Astrocyte of the hippocampus (primary cell): ENCODE results near the gene MRM3.
A peak's percentile ranks its signal among the peaks of the same experiment; 100 is the strongest.
"Not testable (repeated sequence)": the region's sequence is repeated elsewhere in the genome, so short reads cannot be mapped to it uniquely, and the experiment has no call there.

Experiments
- DNase-seq: peaks from one replicate; pipeline ENCODE4 v3.0.0; 2011; ENCODE audit warnings: low read depth, low spot score

The MRM3 gene, protein sequence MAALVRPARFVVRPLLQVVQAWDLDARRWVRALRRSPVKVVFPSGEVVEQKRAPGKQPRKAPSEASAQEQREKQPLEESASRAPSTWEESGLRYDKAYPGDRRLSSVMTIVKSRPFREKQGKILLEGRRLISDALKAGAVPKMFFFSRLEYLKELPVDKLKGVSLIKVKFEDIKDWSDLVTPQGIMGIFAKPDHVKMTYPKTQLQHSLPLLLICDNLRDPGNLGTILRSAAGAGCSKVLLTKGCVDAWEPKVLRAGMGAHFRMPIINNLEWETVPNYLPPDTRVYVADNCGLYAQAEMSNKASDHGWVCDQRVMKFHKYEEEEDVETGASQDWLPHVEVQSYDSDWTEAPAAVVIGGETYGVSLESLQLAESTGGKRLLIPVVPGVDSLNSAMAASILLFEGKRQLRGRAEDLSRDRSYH

DNA sequence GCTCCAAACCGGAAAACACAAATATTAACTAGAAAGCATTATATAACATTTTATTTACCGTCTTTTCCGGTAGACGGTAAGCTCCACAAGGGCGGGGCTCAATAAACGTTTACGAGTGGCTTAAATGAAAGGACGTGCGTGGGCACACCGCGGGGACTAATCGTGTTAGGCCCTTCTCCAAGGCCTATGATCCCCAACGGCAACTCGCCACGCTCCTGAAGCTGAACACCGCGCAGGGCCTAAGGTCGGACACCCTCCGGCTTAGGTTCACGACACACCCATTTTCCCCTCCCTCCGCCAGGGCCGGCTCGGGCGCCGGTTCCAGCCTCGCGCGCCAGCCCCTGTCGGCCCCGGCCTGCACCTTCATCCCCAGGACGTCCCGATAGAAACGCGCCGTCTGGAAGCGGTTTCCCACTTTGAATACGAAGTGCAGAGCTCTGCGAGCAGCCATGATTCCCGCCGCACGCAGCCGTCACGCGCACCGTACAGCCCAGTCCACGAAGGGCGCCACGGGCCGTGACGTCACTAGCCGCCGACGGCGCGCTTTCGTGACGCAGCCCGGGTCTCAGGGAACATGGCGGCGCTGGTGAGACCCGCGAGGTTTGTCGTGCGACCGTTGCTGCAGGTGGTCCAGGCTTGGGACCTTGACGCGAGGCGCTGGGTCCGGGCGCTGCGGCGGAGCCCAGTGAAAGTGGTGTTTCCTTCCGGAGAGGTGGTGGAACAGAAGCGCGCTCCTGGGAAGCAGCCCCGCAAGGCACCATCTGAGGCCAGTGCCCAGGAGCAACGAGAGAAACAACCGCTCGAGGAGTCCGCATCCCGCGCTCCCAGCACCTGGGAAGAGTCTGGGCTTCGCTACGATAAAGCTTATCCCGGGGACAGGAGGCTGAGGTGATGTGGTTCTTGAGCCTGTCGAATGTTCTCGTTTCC, at the start of gene MRM3, which contains the start of gene GLOD4:
TSS of gene MRM3 (plus strand) at position 549 of the 927 bp plus-strand sequence. CDS start at position 575, 26 bp downstream.
TSS of gene GLOD4 (minus strand) at position 476 of the 927 bp plus-strand sequence. CDS start at position 451, 25 bp downstream.
- peak; percentile 97 for DNase-seq

DNA sequence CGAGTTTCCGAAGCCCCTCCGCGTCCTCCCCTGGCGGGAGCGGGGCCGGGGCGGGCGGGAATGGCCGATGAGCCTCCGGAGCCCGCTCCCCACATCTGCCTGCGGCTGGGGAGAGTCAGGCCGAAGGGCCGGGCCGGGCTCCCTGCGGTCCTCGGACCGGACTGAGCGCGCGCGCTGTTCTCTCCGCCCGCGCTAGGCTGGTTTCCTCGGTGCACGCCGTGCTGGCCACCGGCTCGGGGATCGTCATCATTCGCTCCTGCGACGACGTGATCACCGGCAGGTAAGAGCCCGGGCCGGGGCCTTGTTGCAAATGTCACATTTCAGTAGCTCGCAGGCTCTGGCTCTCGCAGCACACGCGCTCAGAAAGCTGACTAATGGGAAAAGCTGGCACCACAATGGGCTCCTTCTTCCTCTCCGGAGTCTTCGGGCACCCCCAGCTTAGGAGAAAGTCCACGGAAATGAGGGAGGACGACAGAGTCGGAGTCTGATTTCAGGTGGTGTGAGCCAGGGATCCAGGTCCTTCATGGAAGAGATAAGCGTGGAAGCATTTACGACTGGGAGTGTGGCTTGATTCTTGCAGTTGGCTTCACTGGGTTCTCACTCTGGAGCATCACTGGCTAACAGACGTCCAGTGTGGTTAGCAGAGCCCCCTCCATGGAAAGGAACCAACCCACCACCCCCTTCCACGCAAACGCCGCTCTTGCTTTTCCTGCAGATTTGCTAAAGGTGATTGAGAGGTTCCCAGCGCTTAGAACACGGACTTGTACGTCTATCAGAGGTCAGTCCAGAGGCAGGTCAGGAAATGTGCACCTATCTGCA, 49.0 kb upstream of the MRM3 start:
- DNase-seq, result peak; percentile 67

DNA sequence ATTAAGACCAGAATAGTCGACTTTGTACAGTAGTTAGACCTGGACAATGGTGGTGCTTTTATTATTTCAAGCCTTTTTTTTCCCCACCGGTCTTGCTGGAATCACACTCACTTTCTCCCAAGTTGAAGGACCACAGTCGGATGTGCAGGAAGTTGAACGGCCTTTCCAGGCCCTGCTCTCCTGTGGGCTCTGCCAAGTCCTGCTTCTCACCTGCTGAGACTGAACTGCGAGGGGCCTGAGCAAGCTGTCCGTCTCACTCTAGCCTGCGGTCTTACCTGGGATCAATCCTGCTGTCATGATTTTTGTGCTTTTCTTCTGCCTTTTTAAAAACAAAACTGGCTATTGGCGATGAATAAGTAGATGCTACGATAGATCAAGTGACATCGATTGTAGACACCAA, 48.4 kb upstream of the MRM3 start:
- no peak for DNase-seq

DNA sequence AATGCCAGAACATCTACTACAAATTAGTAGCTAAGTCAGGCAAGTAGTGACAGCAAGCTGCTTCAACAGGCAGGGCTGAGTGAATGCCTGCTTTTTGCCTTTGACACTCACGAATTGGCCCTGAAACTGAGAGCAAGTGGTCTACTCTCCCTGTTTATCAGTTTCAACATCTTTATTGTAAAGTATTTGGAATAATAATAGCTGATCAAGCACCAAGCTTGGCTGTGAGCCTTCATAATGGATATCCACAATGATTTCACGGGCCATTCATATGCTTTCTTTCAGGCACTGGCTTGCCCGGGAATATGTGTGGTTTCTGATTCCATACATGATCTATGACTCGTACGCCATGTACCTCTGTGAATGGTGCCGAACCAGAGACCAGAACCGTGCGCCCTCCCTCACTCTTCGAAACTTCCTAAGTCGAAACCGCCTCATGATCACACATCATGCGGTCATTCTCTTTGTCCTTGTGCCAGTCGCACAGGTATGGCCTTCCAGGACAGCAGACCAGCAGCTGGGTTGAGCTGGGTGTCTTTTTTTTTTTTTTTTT, 44.5 kb upstream of the MRM3 start:
- no peak for DNase-seq

DNA sequence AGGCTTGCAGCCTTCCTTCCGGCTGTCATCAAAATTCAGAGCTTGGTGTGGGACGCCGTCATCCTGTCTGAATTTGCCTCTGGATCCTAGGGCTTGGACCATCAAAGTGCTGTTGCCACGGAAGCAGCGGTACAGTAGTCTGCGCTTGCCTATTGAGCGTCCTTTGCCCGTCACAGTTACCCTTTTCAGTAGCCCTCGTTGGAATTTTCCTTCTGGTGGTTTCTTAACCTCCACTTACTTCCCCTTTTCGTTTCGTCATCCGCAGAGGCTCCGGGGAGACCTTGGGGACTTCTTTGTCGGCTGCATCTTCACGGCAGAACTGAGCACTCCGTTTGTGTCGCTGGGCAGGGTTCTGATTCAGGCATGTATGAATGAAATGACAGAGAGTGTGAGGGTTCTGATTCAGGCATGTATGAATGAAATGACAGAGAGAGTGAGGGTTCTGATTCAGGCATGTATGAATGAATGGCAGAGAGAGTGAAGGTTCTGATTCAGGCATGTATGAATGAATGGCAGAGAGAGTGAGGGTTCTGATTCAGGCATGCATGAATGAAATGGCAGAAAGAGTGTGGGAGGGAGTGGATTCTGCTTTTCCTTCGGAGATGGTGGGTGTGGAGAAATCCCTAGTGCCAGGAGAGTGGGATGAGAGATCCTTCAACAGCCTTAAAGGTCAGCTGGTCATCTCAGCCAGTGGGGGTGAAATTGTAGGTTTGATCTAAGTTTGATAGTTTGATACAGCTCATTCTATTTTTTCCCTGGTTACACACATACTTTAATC, 41.7 kb upstream of the MRM3 start:
- peak; percentile 44 for DNase-seq

DNA sequence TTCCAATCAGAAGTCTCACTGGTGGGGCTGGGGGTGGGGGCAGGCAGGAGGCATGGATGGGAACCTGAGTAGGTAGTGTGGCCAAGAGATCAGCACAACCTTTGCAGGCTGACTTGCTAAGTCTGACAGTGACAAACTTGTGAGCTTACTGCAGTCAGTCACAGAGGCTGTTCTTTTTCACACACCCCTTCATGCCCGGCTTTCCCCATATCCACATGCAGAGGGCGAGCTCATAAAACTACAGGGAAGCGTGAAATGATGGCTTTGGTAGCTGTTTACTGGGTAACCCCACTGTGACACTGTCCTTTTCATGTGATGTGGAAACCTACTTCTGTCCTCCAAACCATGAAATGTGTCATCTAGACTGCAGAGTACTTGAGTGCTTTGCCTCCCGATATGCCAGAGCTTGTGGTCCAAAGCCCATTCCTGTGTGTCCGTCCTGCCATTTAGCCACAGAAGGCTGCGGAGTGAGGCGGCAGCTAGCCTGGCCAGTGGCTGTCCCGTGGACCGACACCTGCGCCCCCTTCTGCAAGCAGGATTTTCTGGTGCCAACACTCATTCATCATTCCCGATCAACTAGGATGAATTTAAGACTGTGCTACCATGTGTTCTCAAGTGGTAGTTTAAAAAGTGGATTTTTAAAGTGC, 39.9 kb upstream of the MRM3 start:
- no peak for DNase-seq

DNA sequence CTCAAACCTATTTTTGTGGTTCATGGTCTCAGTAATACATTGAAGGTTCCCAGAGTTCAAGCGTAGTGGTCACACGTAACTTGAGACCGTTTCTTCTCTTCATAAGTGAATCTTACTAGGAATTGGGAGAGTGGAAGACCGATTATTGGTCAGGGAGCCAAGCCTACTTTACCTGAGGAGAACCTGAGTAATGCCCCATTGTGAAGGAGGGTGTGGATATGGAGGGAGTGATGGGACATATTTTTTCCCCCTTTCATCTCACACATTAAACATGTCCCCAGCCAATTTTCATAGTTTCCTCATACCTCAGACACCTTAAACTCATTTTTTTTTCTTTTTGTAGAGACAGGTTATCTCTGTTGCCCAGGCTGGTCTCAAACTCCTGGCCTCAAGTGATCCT, 39.0 kb upstream of the MRM3 start:
- DNase-seq, result no peak

DNA sequence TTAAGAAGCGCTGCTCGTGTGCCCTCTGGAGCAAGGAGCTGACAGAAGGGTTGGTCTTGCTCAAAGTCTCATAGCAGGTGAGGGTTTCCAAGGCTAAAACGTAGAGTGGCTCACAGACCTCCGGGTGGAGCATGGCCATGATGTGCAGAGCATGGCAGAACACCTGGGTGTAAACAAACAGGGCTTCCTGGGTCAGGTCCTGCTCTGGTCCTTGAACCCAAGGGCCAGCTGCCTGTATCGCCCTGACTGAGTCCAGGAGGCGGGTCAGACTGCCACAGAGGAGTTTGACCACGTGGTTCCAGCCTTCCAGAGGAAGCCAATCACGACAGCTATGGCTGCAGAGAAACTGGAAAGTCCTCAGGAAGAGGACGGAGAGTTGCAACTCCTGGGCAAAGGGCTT, 37.2 kb upstream of the MRM3 start:
- no peak for DNase-seq

DNA sequence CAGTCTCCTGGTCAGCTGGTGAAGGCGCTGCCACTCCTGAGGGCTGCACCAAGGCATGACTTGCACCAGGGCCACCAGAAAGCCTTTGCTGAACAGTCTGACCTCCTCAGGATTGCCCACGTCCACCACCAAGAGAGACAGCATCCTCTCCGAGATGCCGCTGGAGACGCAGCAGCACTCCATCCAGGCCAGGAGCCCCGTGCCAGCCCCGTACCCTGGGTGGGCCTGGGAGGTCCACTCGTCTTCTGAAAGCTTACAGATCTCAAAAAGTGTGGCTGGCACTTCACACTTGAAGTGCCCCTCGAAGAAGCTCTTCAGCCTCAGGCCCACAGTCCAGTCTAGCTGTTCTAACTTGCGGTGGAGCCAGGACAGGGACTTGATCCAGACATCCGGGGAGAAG, 36.7 kb upstream of the MRM3 start:
- DNase-seq, result no peak

DNA sequence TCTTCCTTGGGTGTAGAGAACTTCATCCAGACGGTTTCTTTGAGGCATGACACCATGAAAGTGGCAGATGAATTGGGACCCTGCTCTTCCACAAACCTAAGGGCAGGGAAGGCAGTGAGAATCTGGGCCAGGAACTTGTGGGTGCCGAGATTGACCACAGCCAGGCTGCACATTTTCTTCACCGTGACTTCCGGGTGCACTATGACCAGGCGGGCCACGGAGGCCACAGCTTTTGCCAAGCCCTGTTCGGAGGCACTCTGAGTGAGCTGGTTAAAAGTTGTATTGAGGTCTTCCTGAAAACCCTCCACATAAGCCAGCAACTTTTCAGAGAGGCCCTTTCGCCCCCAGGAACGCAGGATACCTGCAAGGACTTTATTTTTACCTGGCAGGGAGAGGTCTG, 36.0 kb upstream of the MRM3 start:
- no peak for DNase-seq

DNA sequence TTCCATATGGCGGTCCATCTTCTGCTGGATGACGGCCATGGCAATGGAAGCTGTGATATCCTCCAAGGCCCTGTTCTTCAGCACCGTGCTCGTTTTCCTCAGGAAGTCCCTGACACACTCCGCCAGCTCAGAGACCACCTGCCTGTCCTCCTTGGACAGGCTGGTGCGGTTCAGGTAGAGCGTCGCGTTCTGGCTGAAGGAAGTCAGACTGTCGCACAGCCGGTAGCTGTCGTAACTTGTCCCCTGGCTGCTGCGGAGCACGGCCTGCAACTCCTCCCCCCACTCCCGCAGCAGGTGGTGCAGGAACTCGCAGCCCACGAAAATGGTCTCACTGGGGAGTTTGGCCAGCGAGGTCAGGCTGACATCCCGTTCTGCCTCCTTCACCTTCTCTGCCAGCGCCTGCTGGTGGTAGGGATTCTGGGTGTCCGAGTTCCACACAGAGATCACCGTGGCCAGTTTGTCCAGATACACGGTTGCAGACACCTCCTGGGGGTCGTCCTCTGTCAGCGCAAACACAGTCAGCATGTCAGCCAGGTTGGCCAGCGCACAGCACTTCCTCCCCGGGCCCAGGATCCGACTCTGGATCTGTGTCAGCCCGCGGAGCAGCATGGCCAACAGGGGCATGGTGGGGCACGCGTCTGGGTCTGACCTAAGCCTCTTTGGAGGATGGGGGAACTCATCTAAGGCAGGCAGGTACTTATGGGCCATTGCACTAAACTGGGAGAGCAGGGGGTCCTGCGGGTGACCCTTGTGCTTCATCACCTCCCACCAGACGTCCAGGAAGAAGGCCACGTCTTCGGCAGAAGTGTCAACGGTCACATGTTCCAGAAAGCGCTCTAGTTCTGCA, 35.1 kb upstream of the MRM3 start:
- DNase-seq, result no peak

DNA sequence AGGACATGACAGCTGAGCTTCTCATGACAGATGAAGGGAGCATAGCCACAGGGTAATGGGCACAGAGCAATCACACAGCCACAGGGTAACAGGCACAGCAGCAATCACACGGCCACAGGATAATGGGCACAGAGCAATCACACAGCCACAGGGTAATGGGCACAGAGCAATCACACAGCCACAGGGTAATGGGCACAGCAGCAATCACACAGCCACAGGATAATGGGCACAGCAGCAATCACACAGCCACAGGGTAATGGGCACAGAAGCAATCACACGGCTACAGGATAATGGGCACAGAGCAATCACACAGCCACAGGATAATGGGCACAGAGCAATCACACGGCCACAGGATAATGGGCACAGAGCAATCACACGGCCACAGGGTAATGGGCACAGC, 33.5 kb upstream of the MRM3 start:
- DNase-seq, result not testable (repeated sequence)

DNA sequence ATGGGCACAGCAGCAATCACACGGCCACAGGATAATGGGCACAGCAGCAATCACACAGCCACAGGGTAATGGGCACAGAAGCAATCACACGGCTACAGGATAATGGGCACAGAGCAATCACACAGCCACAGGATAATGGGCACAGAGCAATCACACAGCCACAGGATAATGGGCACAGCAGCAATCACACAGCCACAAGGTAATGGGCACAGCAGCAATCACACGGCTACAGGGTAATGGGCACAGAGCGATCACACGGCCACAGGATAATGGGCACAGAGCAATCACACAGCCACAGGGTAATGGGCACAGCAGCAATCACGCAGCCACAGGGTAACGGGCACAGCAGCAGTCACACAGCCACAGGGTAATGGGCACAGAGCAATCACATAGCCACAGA, 32.8 kb upstream of the MRM3 start:
- DNase-seq, result not testable (repeated sequence)

DNA sequence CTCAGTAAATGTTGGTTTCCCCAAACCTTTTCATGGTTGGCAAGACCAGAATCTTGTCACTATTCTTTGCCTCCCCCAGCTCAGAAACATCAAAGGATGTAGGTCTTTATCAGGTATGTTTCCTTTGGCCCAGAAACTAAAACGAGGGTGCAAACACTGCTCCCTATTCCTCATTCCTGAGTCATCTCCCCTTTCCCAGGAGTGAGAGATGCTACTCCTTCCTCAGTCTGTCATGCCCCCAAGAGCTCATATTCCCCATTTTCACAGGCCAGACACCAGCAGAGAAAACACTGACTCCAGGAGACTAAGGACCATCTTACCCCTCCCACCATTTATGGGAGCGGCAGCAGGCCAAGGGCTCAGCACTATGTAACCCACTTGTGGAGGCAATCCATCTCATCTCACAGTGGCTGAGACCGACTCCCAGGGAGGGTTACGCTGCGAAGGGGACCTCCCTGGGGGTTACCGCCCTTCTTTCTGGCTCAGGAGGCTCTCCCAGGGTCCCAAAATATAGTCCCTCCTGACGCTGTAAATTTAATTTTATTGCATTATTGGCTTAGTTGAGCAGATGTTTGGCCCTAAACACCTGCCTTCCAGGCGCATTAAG, 31.6 kb upstream of the MRM3 start:
- DNase-seq, result no peak

DNA sequence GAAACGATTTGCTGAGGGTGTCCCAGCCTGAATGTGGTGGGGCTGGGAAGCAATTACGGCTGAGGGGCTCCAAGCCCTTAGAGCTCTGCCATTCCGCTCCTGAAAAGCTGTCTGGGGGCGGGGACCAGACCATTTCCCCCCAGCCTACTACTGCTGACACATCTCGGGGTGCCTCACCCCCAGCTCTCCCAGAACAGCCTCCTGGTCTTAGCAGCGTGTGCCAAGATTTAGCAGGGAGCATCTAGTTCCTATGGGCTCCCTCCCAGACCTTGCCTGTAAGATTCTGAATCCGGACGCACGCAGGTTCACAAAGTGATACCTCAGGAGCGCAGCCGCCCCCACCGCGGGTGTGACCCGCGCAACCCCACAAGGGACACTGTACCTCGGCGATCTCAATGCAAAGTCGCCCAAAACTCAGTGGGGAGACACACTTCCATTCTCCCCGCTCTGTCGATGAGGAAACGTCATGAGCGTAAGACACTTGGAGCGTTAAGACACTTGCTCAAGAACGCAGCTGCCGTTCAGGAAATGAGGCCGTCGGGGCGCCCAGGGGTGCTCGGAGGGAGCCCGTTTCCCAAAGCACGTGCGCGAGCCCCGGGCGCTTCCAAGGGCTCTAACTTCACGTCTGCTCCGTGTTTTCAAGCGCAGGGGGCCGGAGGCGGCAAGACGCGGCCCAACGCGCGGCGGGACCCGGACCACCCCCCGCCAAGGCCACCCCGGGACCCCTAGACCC, 30.7 kb upstream of the MRM3 start:
- DNase-seq, result peak; percentile 49

DNA sequence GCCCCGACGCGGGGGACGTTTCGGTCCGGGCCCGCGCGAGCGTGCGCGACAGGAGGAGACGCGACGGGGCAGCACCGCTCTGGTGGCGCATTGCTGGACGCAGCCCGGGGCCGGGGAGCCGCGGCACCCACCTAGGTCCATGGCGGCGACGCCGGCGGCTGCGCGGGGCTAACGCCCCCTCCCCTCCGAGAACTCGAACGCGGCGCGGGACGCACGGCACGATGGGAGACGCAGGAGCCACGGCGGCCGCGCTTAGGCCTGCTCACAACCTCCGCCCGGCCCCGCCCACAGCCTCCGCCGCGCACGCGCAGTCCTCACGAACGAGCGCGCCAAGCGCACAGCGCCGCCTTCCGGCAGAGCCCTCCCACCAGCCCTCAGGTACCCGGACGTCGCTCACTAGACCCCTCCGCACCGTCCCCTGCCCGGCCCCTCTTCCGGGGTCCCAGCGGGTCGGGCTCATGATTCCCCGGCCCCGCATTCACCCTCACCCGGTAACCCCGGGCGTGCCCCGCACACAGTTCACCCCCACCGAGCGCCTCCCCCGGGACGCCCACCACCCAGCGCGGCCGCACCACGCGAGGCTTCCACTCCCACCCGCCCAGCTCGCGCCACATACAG, 30.0 kb upstream of the MRM3 start, which contains the start of gene GEMIN4:
TSS of gene GEMIN4 (minus strand) at position 263 of the 618 bp plus-strand sequence. CDS start at position 141, 122 bp downstream.
- peak; percentile 97 for DNase-seq

DNA sequence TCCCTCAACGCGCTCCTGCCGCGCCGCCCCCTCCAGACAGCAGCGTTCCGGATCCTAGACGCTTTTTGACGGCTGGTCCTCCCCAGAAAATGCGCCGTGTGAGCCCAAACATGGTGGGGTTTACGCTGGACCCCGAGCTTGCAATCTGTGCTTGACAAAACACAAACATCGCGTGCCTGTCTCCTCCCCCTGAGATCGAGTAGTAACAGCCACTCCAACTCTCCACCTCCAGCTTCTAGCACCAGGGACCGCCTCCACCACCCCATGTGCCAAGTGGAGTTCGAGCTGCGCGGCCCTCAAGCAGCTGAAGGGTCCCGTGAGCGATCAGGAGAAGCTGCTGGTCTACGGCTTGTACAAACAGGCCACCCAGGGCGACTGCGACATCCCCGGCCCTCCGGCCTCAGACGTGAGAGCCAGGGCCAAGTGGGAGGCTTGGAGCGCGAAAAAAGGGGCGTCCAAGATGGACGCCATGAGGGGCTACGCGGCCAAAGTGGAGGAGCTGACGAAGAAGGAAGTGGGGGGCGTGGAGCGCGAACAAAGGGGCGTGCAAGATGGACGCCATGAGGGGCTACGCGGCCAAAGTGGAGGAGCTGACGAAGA, 29.4 kb upstream of the MRM3 start:
- peak; percentile 76 for DNase-seq
